Measurements from ENCODE around the gene DOCK8.

The DOCK8 gene

GRCh38 chr9:495739-496138 lies 281.1 kb downstream of the DOCK8 start:
- DNase-seq (ENCODE audit: low read depth in 2 of 2) = no peak

- no peak for DNase-seq (ENCODE audit: low read depth in 2 of 2)
Observed at GRCh38 chr9:503326-503725, 288.7 kb downstream of the DOCK8 start.

- peak; percentile 45 to 51 for DNase-seq (ENCODE audit: low read depth in 2 of 2)
Observed at GRCh38 chr9:503881-504852, 289.5 kb downstream of the DOCK8 start, which contains the start of gene KANK1. Gene KANK1 (plus strand): TSS chr9:504695.

- DNase-seq (ENCODE audit: low read depth in 2 of 2) = no peak
Observed at GRCh38 chr9:504921-505740, 290.5 kb downstream of the DOCK8 start.

- DNase-seq (ENCODE audit: low read depth in 2 of 2) = no peak
Observed at GRCh38 chr9:505741-506059, 291.0 kb downstream of the DOCK8 start.

GRCh38 chr9:506281-506680 lies 291.6 kb downstream of the DOCK8 start:
- DNase-seq (ENCODE audit: low read depth in 2 of 2) = no peak

GRCh38 chr9:511861-512260 lies 297.2 kb downstream of the DOCK8 start:
- no peak for DNase-seq (ENCODE audit: low read depth in 2 of 2)

GRCh38 chr9:512555-513272 lies 298.0 kb downstream of the DOCK8 start:
- no peak for DNase-seq (ENCODE audit: low read depth in 2 of 2)

Measured in stimulated activated CD8-positive, alpha-beta memory T cell treated with anti-CD3 and anti-CD28 coated beads, Interleukin-2, amount 100 ng/mL, for 1 hour (primary cell).